Skeletal muscle satellite cell (primary cell): ENCODE data around the gene ABCG4.
A peak's percentile ranks its signal among the peaks of the same experiment; 100 is the strongest.
"Not testable (repeated sequence)": the region's sequence is repeated elsewhere in the genome, so short reads cannot be mapped to it uniquely, and the experiment has no call there.

Experiments
- H3K27me3 ChIP-seq: 2 replicates; pipeline ENCODE4 v1.7.0; 2013; ENCODE audit warnings: low read length; ENCODE audit not compliant: control insufficient read depth, insufficient read depth
- H3K36me3 ChIP-seq: 2 replicates; pipeline ENCODE4 v1.7.0; 2013; ENCODE audit warnings: mild to moderate bottlenecking, control low read depth, low read length; ENCODE audit not compliant: insufficient read depth
- H3K4me1 ChIP-seq: 2 replicates; pipeline ENCODE4 v1.7.0; 2013; ENCODE audit warnings: low read length; ENCODE audit not compliant: control insufficient read depth, insufficient read depth
- H3K4me2 ChIP-seq: 2 replicates; pipeline ENCODE4 v1.7.0; 2013; ENCODE audit warnings: mild to moderate bottlenecking, low read length
- H3K4me3 ChIP-seq: 2 replicates; pipeline ENCODE4 v1.7.0; 2013; ENCODE audit warnings: low read length
- H3K9ac ChIP-seq: 2 replicates; pipeline ENCODE4 v1.7.0; 2013; ENCODE audit warnings: mild to moderate bottlenecking, low read depth, low read length, moderate library complexity
- H3K9me3 ChIP-seq: replicated peaks from 2 replicates; pipeline ENCODE4 v1.7.0; 2013; ENCODE audit warnings: mild to moderate bottlenecking, control low read depth, low read length

ABCG4 gene

GRCh38 chr11:119117004-119117706 lies 31.7 kb upstream of the ABCG4 start:
- peaks cover 10% of the 10 kb centered on the region for H3K4me1 ChIP-seq
- no peaks in the 10 kb centered on the region for H3K27me3 ChIP-seq
- H3K9ac ChIP-seq = no peak overlapping the region
- no peaks in the 10 kb centered on the region for H3K9me3 ChIP-seq
- no peak overlapping the region for H3K4me3 ChIP-seq
- H3K36me3 ChIP-seq = peaks cover 15% of the 10 kb centered on the region
- no peak overlapping the region for H3K4me2 ChIP-seq

- Histone ChIP-seq H3K9ac (no peak overlapping the region), H3K4me2 (no peak overlapping the region), H3K9me3 (no peaks in the 10 kb centered on the region), H3K36me3 (peaks cover 10% of the 10 kb centered on the region), H3K4me3 (no peak overlapping the region), H3K27me3 (no peaks in the 10 kb centered on the region), H3K4me1 (peaks cover 16% of the 10 kb centered on the region)
Measured at GRCh38 chr11:119118227-119118626, 30.6 kb upstream of the ABCG4 start.

- Histone ChIP-seq H3K4me3 (no peak overlapping the region), H3K9me3 (no peaks in the 10 kb centered on the region), H3K27me3 (no peaks in the 10 kb centered on the region), H3K9ac (no peak overlapping the region), H3K4me1 (peaks cover 16% of the 10 kb centered on the region), H3K36me3 (peaks cover 5% of the 10 kb centered on the region), H3K4me2 (no peak overlapping the region)
Measured at GRCh38 chr11:119118946-119119345, 29.9 kb upstream of the ABCG4 start.

GRCh38 chr11:119120639-119121007 lies 28.2 kb upstream of the ABCG4 start:
- peaks cover 6% of the 10 kb centered on the region for H3K36me3 ChIP-seq
- peak overlapping the region; percentile 89 for H3K4me2 ChIP-seq
- H3K27me3 ChIP-seq = no peaks in the 10 kb centered on the region
- peaks cover 16% of the 10 kb centered on the region for H3K4me1 ChIP-seq
- H3K9ac ChIP-seq = peak overlapping the region; percentile 78
- no peaks in the 10 kb centered on the region for H3K9me3 ChIP-seq
- peak overlapping the region; percentile 74 for H3K4me3 ChIP-seq

GRCh38 chr11:119121008-119121810 lies 27.6 kb upstream of the ABCG4 start, which contains the start of gene HINFP:
HINFP (plus strand) TSS chr11:119121580; CDS start chr11:119126945, 5,365 bp downstream.
- Histone ChIP-seq H3K4me1 (peaks cover 16% of the 10 kb centered on the region), H3K4me3 (peak within 1 kb of the TSS; percentile 94), H3K9ac (peak within 1 kb of the TSS; percentile 88), H3K27me3 (no peaks in the 10 kb centered on the region), H3K36me3 (peaks cover 6% of the 10 kb centered on the region), H3K9me3 (no peaks in the 10 kb centered on the region), H3K4me2 (peak within 1 kb of the TSS; percentile 92)

GRCh38 chr11:119121811-119122124 lies 27.1 kb upstream of the ABCG4 start:
- Histone ChIP-seq H3K4me3 (peak overlapping the region; percentile 94), H3K27me3 (no peaks in the 10 kb centered on the region), H3K9ac (peak overlapping the region; percentile 88), H3K36me3 (peaks cover 6% of the 10 kb centered on the region), H3K4me1 (peaks cover 16% of the 10 kb centered on the region), H3K4me2 (peak overlapping the region; percentile 92), H3K9me3 (no peaks in the 10 kb centered on the region)

GRCh38 chr11:119125821-119126220 lies 23.0 kb upstream of the ABCG4 start:
- H3K9ac ChIP-seq = no peak overlapping the region
- no peak overlapping the region for H3K4me2 ChIP-seq
- peaks cover 10% of the 10 kb centered on the region for H3K4me1 ChIP-seq
- H3K4me3 ChIP-seq = no peak overlapping the region
- H3K9me3 ChIP-seq = no peaks in the 10 kb centered on the region
- H3K36me3 ChIP-seq = peaks cover 14% of the 10 kb centered on the region
- H3K27me3 ChIP-seq = no peaks in the 10 kb centered on the region

- Histone ChIP-seq H3K4me1 (peaks cover 7% of the 10 kb centered on the region), H3K36me3 (peaks cover 22% of the 10 kb centered on the region), H3K4me2 (no peak overlapping the region), H3K9me3 (no peaks in the 10 kb centered on the region), H3K9ac (no peak overlapping the region), H3K4me3 (no peak overlapping the region), H3K27me3 (no peaks in the 10 kb centered on the region)
Measured at GRCh38 chr11:119126675-119127268, 22.1 kb upstream of the ABCG4 start.

GRCh38 chr11:119130662-119131061 lies 18.2 kb upstream of the ABCG4 start:
- Histone ChIP-seq H3K9ac (no peak overlapping the region), H3K4me3 (no peak overlapping the region), H3K27me3 (no peaks in the 10 kb centered on the region), H3K36me3 (peaks cover 47% of the 10 kb centered on the region), H3K4me1 (no peaks in the 10 kb centered on the region), H3K9me3 (no peaks in the 10 kb centered on the region), H3K4me2 (no peak overlapping the region)

GRCh38 chr11:119134389-119134978 lies 14.4 kb upstream of the ABCG4 start:
- Histone ChIP-seq H3K36me3 (peaks cover 47% of the 10 kb centered on the region), H3K27me3 (no peaks in the 10 kb centered on the region), H3K9ac (no peak overlapping the region), H3K9me3 (no peaks in the 10 kb centered on the region), H3K4me2 (no peak overlapping the region), H3K4me3 (no peak overlapping the region), H3K4me1 (no peaks in the 10 kb centered on the region)

- not testable (repeated sequence) for H3K4me2 ChIP-seq, H3K36me3 ChIP-seq, H3K27me3 ChIP-seq, H3K4me3 ChIP-seq, H3K4me1 ChIP-seq, H3K9ac ChIP-seq, H3K9me3 ChIP-seq
Measured at GRCh38 chr11:119139276-119139675, 9.6 kb upstream of the ABCG4 start.
